WI38 (cell line): ENCODE data around the gene EVA1C.

ENCODE experiments used
- H3K4me3 ChIP-seq: 2 replicates; pipeline ENCODE4 v1.5.1; 2011; ENCODE audit warnings: low read depth, mild to moderate bottlenecking, control low read depth, low read length
- TF ChIP-seq, protein P1 (sequence below): IDR thresholded peaks from 2 replicates; pipeline ENCODE4 v1.5.1; 2012; ENCODE audit warnings: low read depth, mild to moderate bottlenecking, control low read depth, low read length

The EVA1C gene

DNA sequence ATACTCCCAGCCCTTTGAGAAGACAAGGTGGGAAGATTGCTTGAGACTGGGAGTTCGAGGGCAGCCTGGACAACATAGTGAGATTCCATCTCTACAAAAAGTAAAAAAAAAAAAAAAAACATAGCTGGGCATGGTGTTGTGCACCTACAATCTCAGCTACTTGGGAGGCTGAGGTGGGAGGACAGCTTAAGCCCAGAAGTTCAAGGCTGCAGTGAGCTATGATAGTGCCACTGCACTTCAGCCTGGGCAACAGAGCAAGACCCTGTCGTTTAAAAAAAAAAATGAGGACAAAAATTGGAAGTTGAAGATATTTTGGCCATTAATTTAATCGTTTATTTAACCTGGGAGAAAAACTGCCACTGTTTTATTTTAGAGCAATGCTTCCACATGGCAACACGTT lies 20.8 kb upstream of the EVA1C start:
- TF ChIP-seq, protein P1, sequence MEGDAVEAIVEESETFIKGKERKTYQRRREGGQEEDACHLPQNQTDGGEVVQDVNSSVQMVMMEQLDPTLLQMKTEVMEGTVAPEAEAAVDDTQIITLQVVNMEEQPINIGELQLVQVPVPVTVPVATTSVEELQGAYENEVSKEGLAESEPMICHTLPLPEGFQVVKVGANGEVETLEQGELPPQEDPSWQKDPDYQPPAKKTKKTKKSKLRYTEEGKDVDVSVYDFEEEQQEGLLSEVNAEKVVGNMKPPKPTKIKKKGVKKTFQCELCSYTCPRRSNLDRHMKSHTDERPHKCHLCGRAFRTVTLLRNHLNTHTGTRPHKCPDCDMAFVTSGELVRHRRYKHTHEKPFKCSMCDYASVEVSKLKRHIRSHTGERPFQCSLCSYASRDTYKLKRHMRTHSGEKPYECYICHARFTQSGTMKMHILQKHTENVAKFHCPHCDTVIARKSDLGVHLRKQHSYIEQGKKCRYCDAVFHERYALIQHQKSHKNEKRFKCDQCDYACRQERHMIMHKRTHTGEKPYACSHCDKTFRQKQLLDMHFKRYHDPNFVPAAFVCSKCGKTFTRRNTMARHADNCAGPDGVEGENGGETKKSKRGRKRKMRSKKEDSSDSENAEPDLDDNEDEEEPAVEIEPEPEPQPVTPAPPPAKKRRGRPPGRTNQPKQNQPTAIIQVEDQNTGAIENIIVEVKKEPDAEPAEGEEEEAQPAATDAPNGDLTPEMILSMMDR, result no peak
- H3K4me3 ChIP-seq, result peak overlapping the region; percentile 94

DNA sequence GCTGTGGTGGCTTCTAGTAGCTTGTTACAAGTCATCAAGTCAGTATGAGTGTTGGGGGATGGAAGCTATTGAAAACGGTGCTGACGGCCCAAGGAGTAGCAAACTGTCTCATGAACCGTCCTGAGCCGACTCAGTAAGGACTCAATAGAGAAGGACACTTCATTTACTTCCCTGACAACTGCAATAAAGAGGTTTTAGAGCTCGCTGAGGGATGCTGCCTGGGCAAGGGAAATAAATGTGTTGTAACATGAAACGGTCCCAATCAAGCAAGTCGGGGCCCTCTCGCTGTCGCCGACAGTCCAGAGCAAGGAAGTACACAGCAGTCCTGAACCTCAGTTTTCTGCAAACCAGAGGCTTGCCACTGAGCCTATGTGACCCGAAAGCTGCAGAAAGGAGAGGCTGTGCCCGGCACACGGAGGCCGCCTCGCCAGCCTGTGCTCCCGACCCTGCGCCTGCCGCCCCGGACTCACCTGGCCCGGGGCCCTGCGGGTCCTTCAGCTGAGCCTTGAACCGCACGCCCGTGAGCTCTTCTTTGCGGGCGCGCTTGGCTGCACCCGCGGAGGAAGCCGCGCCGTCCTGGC lies 20.1 kb upstream of the EVA1C start:
- TF ChIP-seq, protein P1, result no peak

DNA sequence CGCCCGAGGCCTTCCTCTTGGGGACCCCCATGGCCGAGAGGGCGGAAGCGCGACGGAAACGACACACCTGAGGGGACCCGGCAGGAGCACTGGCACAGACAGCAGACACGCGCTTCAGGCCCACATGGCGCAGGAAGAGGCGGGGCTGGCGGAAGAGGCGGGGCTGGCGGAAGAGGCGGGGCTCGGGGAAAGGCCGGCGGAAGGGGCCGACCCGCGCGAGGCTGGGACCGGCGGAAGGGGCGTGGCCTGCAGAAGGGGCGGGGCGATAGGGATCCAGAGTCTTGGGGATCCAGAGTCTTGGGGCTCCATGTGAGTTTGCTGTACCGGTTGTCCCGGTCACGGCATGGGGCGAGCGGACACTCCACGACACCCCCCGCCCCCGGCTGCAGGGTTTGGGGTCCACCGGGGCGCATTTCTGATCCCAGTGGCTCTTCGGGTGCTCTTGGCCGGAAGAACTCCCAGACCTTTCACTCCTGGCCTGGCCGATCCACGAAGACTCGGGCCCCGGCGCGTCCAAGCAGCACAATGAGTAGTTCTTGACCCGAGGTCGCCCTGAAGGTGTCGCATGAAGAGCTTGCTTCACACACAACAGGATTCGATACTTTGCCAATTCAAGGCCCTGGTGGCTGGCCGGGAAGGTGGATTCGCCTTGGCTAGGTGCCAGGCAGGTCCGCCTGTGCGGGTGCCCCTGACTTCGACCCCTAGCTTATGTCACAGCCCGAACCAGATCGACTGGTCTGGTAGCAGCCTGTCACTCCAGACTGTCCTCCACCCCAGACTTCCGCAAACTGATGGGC lies 19.4 kb upstream of the EVA1C start, which contains the start of gene URB1:
TSS of gene URB1 (minus strand) at position 133 of the 797 bp plus-strand sequence. CDS start at position 31, 102 bp downstream.
- peak within 1 kb of the TSS; percentile 94 for H3K4me3 ChIP-seq
- TF ChIP-seq, protein P1, result no peak

More for the DNA sequence above, 20.1 kb upstream of the EVA1C start:
- H3K4me3 ChIP-seq, result peak overlapping the region; percentile 94

DNA sequence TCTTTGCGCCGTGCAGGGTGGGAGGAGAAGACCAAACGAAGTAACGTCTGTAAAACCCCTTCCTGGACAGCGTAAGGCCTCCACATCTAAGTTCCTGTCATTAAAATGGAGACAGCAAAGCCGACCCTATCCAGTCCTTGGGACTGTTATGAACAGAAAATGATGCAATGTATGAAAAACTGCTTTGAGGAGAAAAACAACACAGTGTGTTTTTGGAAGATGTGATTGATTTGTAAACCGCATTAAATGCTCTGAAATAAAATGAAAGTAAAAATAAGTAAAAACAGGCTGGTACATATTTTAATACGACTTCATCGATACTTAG lies 18.9 kb upstream of the EVA1C start:
- peak overlapping the region; percentile 94 for H3K4me3 ChIP-seq
- TF ChIP-seq, protein P1, result no peak

DNA sequence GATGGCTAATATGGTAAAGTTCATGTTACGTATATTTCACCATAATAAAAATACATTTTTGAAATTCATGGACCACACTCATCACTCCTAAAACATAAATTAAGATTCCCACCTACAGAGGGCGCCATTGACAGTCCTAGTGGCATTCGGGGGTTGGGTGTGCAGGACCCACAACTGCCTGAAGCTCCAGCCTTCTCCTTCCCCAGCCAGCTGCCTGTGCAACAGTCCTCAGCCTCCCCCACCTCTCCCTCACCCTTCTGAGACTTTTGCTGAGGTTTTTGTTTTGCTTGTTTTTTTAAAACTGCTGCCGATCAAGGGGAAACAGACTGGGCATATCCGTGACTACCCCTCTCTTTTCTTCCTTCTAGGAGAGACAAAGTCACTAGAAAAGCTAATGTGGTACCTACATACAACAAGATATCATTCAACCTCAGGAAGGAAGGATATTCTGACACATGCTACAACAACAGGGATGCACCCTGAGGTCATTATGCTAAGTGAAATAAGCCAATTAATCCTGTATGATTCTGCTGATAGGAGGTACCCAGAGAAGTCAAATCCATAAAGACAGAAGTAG lies 9.2 kb upstream of the EVA1C start:
- H3K4me3 ChIP-seq, result no peak overlapping the region
- TF ChIP-seq, protein P1, result peak; percentile 49

DNA sequence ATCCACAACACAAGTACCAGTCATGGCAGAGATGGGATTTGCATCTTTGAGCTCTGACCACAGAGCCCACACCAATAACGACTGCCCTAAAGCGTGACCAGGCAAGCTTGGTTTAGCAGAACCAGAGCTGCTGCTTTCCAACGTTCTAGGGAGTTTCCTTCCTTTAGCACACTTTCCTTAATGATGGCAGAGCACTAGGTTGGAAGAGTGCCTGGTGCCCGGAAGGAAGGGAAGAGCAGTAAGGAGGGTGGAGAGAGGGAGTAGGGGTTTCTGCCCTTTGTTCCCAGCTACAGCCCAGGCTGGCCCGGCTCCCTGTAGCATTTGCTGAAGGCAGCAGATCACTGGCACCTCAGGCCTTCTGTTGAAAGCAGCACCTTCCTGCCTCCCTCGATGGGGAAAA lies 6.1 kb upstream of the EVA1C start:
- TF ChIP-seq, protein P1, result no peak
- H3K4me3 ChIP-seq, result no peak overlapping the region

DNA sequence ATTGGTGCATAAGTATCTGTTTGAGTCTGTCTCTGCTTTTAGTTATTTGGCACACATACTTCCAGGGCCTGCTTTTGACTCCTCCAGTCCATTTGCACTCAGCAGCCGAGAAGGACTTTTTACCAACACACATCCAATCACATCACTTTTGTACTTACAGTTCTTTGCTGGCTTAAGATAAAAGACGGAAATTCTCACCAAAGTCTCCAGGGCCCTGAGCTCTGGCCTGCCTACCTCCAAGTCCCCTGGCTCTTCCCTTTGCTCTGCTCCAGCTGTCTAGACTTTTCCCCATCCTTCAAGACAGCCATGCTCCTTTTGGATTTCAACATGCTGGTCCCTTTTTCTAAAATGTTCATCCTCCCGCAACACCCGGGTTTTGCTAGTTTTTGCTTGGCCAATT lies 2.2 kb upstream of the EVA1C start:
- H3K4me3 ChIP-seq, result no peak overlapping the region
- TF ChIP-seq, protein P1, result no peak
